GM23338 (cell line): ENCODE results near the gene BCAS3.

Experiments used
- CREB1 ChIP-seq: fragments of 250-450 bp; sonication (Bioruptor Pico); IDR thresholded peaks from 2 replicates; pipeline ENCODE4 v1.5.0; 2020; ENCODE audit warnings: low read depth, mild to moderate bottlenecking, moderate library complexity
- EZH2 ChIP-seq: fragments of 200-600 bp; sonication (generic); IDR thresholded peaks from one replicate; pipeline ENCODE4 v1.8.0; 2017; ENCODE audit warnings: antibody characterized with exemption, mild to moderate bottlenecking, low read depth; ENCODE audit not compliant: unreplicated experiment
- EZH2phosphoT487 ChIP-seq: fragments of 200-600 bp; sonication (generic); IDR thresholded peaks from one replicate; pipeline ENCODE4 v1.8.1; 2018; ENCODE audit warnings: antibody characterized with exemption; ENCODE audit not compliant: unreplicated experiment
- JUNB ChIP-seq: IDR thresholded peaks from one replicate; pipeline ENCODE4 v1.6.1; 2016; ENCODE audit warnings: antibody characterized with exemption; ENCODE audit not compliant: unreplicated experiment
- NANOG ChIP-seq: IDR thresholded peaks from 2 replicates; pipeline ENCODE4 v1.6.1; 2016; ENCODE audit warnings: antibody characterized with exemption, borderline replicate concordance
- POLR2AphosphoS5 ChIP-seq: IDR thresholded peaks from 2 replicates; pipeline ENCODE4 v1.6.1; 2016; ENCODE audit warnings: antibody characterized with exemption, low read depth
- STAT1 ChIP-seq: IDR thresholded peaks from one replicate; pipeline ENCODE4 v1.6.1; 2016; ENCODE audit warnings: antibody characterized with exemption; ENCODE audit not compliant: unreplicated experiment
- ZNF114 ChIP-seq: fragments of 250-450 bp; sonication (Bioruptor Pico); IDR thresholded peaks from 2 replicates; pipeline ENCODE4 v1.5.0; 2020; ENCODE audit warnings: mild to moderate bottlenecking, moderate library complexity
- ZNF331 ChIP-seq: fragments of 250-450 bp; sonication (Bioruptor Pico); IDR thresholded peaks from 2 replicates; pipeline ENCODE4 v1.5.0; 2020; ENCODE audit warnings: low read depth, mild to moderate bottlenecking, moderate library complexity
- TF ChIP-seq, protein P1 (sequence below), 2 experiments: fragments of 200-600 bp in 1 of 2; sonication (generic) in 1 of 2; conservative IDR thresholded peaks; 2 replicates each; pipeline versions ENCODE4 v1.5.1 to v1.6.1; 2016 to 2017; ENCODE audit warnings: antibody characterized with exemption in 2 of 2, low read depth in 2 of 2, mild to moderate bottlenecking in 2 of 2, moderate library complexity in 1 of 2
- TF ChIP-seq, protein P2 (sequence below): IDR thresholded peaks from one replicate; pipeline ENCODE4 v1.6.1; 2018; ENCODE audit warnings: antibody characterized with exemption; ENCODE audit not compliant: unreplicated experiment

DNA sequence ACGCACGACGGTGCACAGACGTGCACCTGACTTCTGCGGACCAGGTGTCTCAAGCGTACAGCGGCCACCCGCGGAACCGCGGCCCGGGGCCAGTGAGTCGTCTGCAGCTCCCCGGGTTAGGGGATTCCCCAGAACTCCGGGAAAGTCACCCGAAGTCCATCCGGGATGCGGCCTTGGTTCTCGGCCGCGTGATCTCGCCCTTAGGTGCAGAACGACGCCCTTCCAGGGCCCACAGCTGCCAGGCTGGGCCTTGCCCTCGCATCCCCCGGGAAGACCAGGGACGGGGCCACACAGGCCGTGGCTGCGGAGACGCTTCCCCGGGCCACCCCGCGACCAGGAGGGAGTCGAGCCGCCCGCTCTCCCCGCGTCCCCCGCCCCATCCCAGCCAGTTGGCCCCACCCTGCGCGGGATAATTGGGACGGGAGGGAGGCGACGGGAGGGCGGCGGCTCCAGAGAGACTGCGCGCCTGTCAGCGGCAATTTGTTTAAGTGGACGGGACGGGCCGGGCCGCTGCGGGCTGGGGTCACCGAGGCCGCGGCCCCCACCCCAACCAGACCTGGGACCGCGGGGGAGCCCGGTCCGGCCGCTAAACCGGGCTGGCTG is 718.4 kb downstream of the BCAS3 start:
- TF ChIP-seq, protein P1, sequence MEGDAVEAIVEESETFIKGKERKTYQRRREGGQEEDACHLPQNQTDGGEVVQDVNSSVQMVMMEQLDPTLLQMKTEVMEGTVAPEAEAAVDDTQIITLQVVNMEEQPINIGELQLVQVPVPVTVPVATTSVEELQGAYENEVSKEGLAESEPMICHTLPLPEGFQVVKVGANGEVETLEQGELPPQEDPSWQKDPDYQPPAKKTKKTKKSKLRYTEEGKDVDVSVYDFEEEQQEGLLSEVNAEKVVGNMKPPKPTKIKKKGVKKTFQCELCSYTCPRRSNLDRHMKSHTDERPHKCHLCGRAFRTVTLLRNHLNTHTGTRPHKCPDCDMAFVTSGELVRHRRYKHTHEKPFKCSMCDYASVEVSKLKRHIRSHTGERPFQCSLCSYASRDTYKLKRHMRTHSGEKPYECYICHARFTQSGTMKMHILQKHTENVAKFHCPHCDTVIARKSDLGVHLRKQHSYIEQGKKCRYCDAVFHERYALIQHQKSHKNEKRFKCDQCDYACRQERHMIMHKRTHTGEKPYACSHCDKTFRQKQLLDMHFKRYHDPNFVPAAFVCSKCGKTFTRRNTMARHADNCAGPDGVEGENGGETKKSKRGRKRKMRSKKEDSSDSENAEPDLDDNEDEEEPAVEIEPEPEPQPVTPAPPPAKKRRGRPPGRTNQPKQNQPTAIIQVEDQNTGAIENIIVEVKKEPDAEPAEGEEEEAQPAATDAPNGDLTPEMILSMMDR (conservative IDR thresholded peaks at IDR 0.05; ENCODE audit: low read depth in 2 of 2): no peak
- TF ChIP-seq, protein P2, sequence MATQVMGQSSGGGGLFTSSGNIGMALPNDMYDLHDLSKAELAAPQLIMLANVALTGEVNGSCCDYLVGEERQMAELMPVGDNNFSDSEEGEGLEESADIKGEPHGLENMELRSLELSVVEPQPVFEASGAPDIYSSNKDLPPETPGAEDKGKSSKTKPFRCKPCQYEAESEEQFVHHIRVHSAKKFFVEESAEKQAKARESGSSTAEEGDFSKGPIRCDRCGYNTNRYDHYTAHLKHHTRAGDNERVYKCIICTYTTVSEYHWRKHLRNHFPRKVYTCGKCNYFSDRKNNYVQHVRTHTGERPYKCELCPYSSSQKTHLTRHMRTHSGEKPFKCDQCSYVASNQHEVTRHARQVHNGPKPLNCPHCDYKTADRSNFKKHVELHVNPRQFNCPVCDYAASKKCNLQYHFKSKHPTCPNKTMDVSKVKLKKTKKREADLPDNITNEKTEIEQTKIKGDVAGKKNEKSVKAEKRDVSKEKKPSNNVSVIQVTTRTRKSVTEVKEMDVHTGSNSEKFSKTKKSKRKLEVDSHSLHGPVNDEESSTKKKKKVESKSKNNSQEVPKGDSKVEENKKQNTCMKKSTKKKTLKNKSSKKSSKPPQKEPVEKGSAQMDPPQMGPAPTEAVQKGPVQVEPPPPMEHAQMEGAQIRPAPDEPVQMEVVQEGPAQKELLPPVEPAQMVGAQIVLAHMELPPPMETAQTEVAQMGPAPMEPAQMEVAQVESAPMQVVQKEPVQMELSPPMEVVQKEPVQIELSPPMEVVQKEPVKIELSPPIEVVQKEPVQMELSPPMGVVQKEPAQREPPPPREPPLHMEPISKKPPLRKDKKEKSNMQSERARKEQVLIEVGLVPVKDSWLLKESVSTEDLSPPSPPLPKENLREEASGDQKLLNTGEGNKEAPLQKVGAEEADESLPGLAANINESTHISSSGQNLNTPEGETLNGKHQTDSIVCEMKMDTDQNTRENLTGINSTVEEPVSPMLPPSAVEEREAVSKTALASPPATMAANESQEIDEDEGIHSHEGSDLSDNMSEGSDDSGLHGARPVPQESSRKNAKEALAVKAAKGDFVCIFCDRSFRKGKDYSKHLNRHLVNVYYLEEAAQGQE: no peak
- no peak for TF ChIP-seq JUNB
- TF ChIP-seq EZH2: peak; percentile 94
- no peak for TF ChIP-seq POLR2AphosphoS5
- TF ChIP-seq STAT1: no peak
- no peak for TF ChIP-seq CREB1
- TF ChIP-seq ZNF114: no peak
- TF ChIP-seq EZH2phosphoT487: no peak
- no peak for TF ChIP-seq ZNF331 (CRISPR knock-in tag)
- TF ChIP-seq NANOG: no peak
